ENCODE data around the gene ADCY9.
"Not testable (repeated sequence)": the region's sequence is repeated elsewhere in the genome, so short reads cannot be mapped to it uniquely, and the experiment has no call there.

The ADCY9 gene

DNA sequence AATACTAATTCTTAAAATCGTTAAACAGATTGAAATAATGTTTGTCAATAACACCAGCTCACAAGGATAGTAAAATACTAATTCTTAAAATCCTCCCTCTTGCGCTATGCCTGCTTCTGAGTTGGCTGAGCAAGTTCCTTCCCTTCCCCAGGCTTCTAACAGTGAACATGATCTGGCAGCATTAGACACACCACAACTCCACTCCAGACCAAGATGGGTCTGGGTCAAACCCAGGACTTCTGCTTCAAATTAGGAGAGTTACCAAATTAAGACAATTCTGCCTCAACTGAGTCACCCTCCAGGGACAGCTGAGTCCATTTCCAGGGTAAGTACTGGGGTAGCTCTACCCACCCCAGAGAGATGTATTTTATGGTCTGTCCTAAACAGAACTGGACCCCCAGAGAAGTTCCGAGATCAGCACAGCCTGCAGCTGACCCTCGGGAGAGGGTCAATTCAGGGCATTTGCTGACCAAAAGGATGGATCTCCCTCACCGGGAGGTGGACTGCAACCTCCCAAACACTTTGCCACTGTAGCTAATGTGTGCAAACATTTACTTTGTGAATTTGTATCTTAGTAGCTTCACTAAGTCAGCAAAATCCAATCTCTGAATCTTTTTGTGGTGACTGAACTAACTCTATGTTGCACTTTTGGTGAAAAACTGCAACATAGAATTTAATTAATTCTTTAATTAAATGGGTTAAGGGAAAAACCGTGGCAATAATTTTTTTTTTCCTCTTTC is 48.8 kb downstream of the ADCY9 start:
- DNase-seq (ENCODE audit: low read depth), result no peak

GRCh38 chr16:4064950-4065352 is 51.3 kb downstream of the ADCY9 start:
- no peak for DNase-seq (ENCODE audit: low read depth)

DNA sequence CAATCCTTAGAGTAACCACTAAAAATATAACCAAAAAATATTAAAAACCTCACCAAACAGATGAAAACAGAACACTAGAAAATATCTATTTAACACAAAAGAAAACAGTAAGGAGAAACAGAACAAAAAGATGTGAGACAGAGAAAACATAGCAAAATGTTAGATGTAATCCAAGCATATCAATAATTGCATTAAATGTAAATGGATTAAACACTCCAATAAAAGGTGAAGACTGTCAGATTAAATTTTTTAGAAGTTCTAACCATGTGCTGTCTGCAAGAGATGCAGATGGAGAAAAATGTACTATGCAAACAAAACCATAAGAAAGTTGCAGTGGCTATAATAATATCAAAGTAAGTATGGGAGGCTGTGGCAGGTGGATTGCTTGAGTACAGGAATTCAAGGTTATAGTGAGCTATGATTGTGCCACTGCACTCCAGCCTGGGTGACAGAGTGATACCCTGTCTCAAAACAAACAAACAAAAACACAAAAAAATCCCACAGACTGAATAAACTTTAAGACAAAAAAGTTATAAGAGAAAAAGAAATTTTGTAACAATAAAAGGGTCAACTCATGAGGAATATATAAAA is 53.9 kb downstream of the ADCY9 start:
- DNase-seq (ENCODE audit: low read depth), result no peak

DNA sequence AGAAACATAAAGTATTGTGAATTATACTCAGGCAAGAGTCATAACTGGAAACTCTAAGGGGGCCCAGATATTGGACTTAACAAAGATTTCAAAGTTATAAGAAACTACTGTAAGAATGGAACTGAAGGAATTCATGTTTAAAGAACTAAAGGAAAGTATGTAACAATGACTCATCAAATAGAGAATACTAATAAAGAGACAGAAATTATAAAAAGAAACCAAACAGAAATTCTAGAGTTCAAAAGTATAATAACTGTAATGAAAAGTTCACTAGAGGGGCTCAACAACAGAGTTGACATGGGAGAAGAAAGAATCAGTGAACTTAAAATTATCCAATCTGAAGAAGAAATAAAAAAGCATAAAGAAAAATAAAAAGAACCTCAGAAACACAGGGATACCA is 55.4 kb downstream of the ADCY9 start:
- DNase-seq (ENCODE audit: low read depth), result no peak

- no peak for DNase-seq (ENCODE audit: low read depth)
Observed at GRCh38 chr16:4060009-4060408, 56.2 kb downstream of the ADCY9 start.

- no peak for DNase-seq (ENCODE audit: low read depth)
Observed at GRCh38 chr16:4058386-4058785, 57.9 kb downstream of the ADCY9 start.

- no peak for DNase-seq (ENCODE audit: low read depth)
Observed at GRCh38 chr16:4057439-4057877, 58.8 kb downstream of the ADCY9 start.

- DNase-seq (ENCODE audit: low read depth), result no peak
Observed at GRCh38 chr16:4056161-4057105, 59.8 kb downstream of the ADCY9 start.

DNA sequence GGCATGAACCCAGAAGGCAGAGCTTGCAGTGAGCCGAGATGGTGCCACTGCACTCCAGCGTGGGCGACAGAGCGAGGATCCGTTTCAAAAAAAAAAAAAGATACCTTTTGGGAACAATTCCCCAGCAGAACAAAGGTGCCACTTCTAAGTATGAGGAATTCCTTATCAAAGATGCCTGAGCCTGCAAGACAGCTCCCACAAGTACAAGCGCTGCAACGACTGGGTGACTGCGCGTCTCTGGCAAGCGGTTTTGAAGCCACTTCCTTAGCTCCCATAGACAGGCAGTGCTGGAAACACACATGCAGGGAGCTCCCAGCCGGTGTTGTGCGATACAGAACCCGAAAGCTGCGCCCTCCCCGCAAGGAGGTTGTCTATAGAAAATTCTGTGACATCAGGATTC is 60.5 kb downstream of the ADCY9 start:
- DNase-seq (ENCODE audit: low read depth), result no peak

- DNase-seq (ENCODE audit: low read depth), result no peak
Observed at GRCh38 chr16:4053301-4053845, 62.9 kb downstream of the ADCY9 start.

- no peak for DNase-seq (ENCODE audit: low read depth)
Observed at GRCh38 chr16:4052801-4053293, 63.4 kb downstream of the ADCY9 start.

GRCh38 chr16:4052096-4052495 is 64.1 kb downstream of the ADCY9 start:
- no peak for DNase-seq (ENCODE audit: low read depth)

GRCh38 chr16:4051591-4051990 is 64.7 kb downstream of the ADCY9 start:
- DNase-seq (ENCODE audit: low read depth), result no peak

DNA sequence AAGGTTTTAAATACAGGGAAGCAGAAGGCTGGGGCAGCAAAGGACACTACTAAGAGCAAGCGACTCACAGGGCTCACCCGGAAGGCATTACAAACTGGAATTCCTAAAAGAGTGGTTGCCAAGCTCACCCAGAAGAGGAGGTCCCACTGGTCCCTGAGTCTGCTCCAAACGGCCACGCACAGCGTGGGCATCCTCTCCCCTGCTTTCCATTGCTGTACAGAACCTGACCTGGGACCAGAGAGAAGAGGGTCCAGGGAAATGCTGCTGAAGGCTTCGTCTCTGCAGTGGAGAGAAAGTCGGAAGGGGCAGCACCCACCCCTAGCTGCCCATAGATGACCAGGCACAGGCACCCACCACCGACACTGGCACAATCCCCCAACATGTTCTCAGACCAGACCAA is 67.2 kb downstream of the ADCY9 start:
- DNase-seq (ENCODE audit: low read depth), result no peak

GRCh38 chr16:4048481-4048880 is 67.8 kb downstream of the ADCY9 start:
- DNase-seq (ENCODE audit: low read depth), result no peak

DNA sequence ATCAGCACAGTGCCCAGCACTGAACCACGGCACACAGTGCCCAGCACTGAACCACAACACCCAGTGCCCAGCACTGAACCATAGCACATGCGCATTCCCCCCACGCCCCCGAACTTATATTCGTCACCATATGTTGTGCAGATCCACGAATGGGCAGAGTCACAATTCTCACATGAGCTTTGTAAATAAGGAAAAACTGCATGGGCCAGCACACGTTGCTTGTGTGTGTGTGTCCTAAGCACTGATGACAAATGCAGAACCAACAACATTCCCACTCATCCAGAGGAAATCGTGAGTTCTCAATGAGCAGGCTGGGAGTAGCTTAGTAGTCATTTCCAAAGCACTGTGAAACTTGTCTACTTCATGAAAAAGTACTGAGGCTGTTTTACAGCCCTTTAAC is 70.0 kb downstream of the ADCY9 start:
- no peak for DNase-seq (ENCODE audit: low read depth)

GRCh38 chr16:4045561-4045960 is 70.7 kb downstream of the ADCY9 start:
- not testable (repeated sequence) for DNase-seq (ENCODE audit: low read depth)

GRCh38 chr16:4042581-4042980 is 73.7 kb downstream of the ADCY9 start:
- no peak for DNase-seq (ENCODE audit: low read depth)

- DNase-seq (ENCODE audit: low read depth), result no peak
Observed at GRCh38 chr16:4038448-4038847, 77.8 kb downstream of the ADCY9 start.

GRCh38 chr16:4036952-4037351 is 79.3 kb downstream of the ADCY9 start:
- DNase-seq (ENCODE audit: low read depth), result not testable (repeated sequence)

- no peak for DNase-seq (ENCODE audit: low read depth)
Observed at GRCh38 chr16:4034963-4035362, 81.3 kb downstream of the ADCY9 start.

GRCh38 chr16:4033951-4034350 is 82.3 kb downstream of the ADCY9 start:
- no peak for DNase-seq (ENCODE audit: low read depth)
